ENCODE data around the gene TIGD1. TPM values are rescaled to one million over a fixed set of nuclear protein-coding genes. Genes with fewer than 3 reads are reported as not detected.

Gene TIGD1
- total RNA-seq, 1 experiment from 2014 or later = 9.8 TPM

DNA sequence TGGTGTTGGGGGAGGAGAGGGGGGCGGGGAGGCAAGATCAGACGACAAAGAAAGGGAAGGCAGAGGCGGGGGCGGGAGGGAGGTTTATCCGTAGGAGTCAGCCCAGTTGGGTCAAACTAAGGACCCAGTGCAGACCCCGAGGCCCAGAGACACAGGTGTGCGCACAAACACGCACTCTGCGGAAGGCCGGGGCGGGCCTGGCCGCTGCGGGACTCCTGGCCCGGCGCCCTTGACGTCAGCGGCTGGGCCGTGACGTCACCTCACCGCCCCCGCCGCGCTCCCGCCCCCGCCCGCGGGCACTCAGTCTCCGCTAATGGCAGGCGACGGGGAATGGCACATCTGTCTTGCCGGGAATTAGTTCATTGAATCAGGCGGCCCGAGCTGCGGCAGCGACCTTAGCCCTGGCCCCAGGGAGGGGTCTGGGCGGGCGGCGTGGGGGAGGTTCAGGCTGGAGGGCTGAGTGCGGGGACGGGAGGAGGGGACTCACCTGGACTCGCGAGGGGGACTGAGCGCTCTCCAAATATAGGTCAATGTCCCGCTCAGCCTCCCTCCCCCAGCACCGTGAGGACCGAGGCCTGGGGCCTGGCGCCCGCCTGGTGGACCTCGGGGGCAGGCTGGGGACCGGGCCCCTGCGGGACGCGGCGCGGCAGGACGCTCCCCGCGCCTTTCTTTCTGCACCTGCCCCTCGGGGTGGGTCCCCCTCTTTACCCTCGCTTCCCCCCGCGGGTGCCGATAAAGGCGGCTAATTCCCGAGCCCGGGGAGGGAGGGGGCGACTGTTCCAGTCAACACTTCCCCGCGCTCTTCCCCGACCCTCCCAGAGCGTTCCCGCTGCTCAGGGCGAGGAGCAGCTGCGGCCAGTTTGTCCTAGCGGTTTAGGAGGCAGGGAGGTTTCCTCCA is 47.2 kb downstream of the TIGD1 start:
- no TSS peak for BruUV-seq (replicated peaks)
- CTCF ChIA-PET = no interaction called here
- no peaks in the 10 kb centered on the region for H3K9me3 ChIP-seq (ENCODE audit: low read depth, low read length, poor library complexity, severe bottlenecking)
- H3K4me3 ChIP-seq (ENCODE audit: low read depth, low read length, poor library complexity, severe bottlenecking) = peak overlapping the region; percentile 48
- intact Hi-C loops (cut with micrococcal nuclease; ENCODE audit: unreplicated experiment) = no loop called here
- no peak overlapping the region for H3K27ac ChIP-seq (ENCODE audit: low read depth, low read length, poor library complexity, severe bottlenecking)
- DNase-seq (ENCODE audit: low spot score) = peak; percentile 37
- H3K4me1 ChIP-seq (ENCODE audit: insufficient read depth, low read length, poor library complexity, severe bottlenecking) = peaks cover 8% of the 10 kb centered on the region
- TF ChIP-seq, protein P1, sequence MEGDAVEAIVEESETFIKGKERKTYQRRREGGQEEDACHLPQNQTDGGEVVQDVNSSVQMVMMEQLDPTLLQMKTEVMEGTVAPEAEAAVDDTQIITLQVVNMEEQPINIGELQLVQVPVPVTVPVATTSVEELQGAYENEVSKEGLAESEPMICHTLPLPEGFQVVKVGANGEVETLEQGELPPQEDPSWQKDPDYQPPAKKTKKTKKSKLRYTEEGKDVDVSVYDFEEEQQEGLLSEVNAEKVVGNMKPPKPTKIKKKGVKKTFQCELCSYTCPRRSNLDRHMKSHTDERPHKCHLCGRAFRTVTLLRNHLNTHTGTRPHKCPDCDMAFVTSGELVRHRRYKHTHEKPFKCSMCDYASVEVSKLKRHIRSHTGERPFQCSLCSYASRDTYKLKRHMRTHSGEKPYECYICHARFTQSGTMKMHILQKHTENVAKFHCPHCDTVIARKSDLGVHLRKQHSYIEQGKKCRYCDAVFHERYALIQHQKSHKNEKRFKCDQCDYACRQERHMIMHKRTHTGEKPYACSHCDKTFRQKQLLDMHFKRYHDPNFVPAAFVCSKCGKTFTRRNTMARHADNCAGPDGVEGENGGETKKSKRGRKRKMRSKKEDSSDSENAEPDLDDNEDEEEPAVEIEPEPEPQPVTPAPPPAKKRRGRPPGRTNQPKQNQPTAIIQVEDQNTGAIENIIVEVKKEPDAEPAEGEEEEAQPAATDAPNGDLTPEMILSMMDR (conservative IDR thresholded peaks at IDR 0.05; ENCODE audit: low read depth, low read length) = no peak
- TF ChIP-seq EZH2 (IDR thresholded peaks at IDR 0.05; ENCODE audit: borderline replicate concordance, low read depth, low read length, poor library complexity, severe bottlenecking) = no peak
- peaks cover 16% of the 10 kb centered on the region for H3K27me3 ChIP-seq (replicated peaks; ENCODE audit: insufficient read depth, low read depth, low read length, poor library complexity)
- no peaks in the 10 kb centered on the region for H3K36me3 ChIP-seq (ENCODE audit: insufficient read depth, low read length, poor library complexity, severe bottlenecking)
- POLR2A ChIA-PET (ENCODE audit: low non-redundant PET) = no interaction called here

DNA sequence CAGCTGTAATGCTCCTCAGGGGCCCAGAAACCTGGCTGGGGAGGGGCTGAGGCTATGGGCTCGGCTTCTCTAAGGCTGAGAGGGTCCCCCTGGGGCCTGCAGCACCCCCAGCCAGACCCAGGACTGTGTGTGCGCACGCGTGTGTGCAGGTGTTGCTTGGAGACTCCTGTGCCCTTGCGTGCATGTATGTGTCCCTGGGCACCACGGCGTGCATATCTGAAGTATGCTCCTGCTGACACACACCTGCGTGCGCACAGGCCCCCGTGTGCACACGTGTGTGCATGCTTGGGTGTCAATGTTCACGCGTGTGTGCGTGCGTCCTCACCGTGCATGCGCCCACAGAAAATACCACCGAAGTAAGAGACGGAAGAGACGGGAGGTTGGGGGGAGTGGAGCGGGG is 47.8 kb downstream of the TIGD1 start:
- no peak for DNase-seq (ENCODE audit: low spot score)
- BruUV-seq (replicated peaks) = no TSS peak
- TF ChIP-seq, protein P1 (conservative IDR thresholded peaks at IDR 0.05; ENCODE audit: low read depth, low read length) = no peak
- TF ChIP-seq EZH2 (IDR thresholded peaks at IDR 0.05; ENCODE audit: borderline replicate concordance, low read depth, low read length, poor library complexity, severe bottlenecking) = no peak
- H3K27me3 ChIP-seq (replicated peaks; ENCODE audit: insufficient read depth, low read depth, low read length, poor library complexity) = peaks cover 16% of the 10 kb centered on the region
- H3K4me3 ChIP-seq (ENCODE audit: low read depth, low read length, poor library complexity, severe bottlenecking) = no peak overlapping the region
- ChIA-PET CTCF (no interaction called here), POLR2A (ENCODE audit: low non-redundant PET) (no interaction called here)
- H3K9me3 ChIP-seq (ENCODE audit: low read depth, low read length, poor library complexity, severe bottlenecking) = no peaks in the 10 kb centered on the region
- H3K4me1 ChIP-seq (ENCODE audit: insufficient read depth, low read length, poor library complexity, severe bottlenecking) = peaks cover 8% of the 10 kb centered on the region
- no peaks in the 10 kb centered on the region for H3K36me3 ChIP-seq (ENCODE audit: insufficient read depth, low read length, poor library complexity, severe bottlenecking)
- H3K27ac ChIP-seq (ENCODE audit: low read depth, low read length, poor library complexity, severe bottlenecking) = no peak overlapping the region
- intact Hi-C loops (cut with micrococcal nuclease; ENCODE audit: unreplicated experiment) = no loop called here

DNA sequence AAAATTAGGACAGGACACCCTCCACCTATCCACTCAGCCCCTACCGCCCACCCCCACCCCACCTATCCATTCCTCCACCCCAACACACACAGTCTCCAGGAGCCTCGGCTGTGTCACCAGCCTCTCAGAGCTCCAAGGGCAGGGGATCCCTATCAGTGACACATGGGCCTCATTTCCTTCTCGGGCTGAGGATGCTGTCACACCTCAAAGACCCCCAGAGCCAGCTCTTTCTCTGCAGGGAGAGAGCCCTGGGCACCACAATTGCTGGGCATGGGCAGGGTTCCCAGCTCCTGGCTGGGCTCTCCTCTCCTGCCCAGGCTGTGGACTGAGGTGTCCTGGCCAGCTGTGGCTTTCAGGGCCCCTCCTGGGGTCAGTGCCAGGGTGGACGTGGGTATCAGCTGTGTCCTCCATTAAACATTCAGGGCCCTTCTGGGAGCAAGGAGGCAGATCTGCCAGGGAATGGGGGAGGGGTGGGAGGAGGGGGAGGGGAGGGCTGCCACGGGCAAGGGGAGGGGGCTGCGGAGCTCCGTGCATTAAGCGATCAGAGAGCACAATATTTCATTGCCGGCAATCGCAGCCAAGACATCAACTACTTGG is 48.5 kb downstream of the TIGD1 start:
- no peak for DNase-seq (ENCODE audit: low spot score)
- Histone ChIP-seq H3K36me3 (ENCODE audit: insufficient read depth, low read length, poor library complexity, severe bottlenecking) (no peaks in the 10 kb centered on the region), H3K27ac (ENCODE audit: low read depth, low read length, poor library complexity, severe bottlenecking) (no peak overlapping the region), H3K4me1 (ENCODE audit: insufficient read depth, low read length, poor library complexity, severe bottlenecking) (peaks cover 8% of the 10 kb centered on the region), H3K27me3 (replicated peaks; ENCODE audit: insufficient read depth, low read depth, low read length, poor library complexity) (peaks cover 16% of the 10 kb centered on the region), H3K4me3 (ENCODE audit: low read depth, low read length, poor library complexity, severe bottlenecking) (no peak overlapping the region), H3K9me3 (ENCODE audit: low read depth, low read length, poor library complexity, severe bottlenecking) (no peaks in the 10 kb centered on the region)
- intact Hi-C loops (cut with micrococcal nuclease; ENCODE audit: unreplicated experiment) = no loop called here
- POLR2A ChIA-PET (ENCODE audit: low non-redundant PET) = no interaction called here
- CTCF ChIA-PET = no interaction called here
- TF ChIP-seq EZH2 (IDR thresholded peaks at IDR 0.05; ENCODE audit: borderline replicate concordance, low read depth, low read length, poor library complexity, severe bottlenecking) = no peak
- TF ChIP-seq, protein P1 (conservative IDR thresholded peaks at IDR 0.05; ENCODE audit: low read depth, low read length) = no peak
- BruUV-seq (replicated peaks) = no TSS peak
